ENCODE measurements around the gene PINLYP.
"Not testable (repeated sequence)": the region's sequence is repeated elsewhere in the genome, so short reads cannot be mapped to it uniquely, and the experiment has no call there.

Gene PINLYP

GRCh38 chr19:43596842-43597461, 21.4 kb downstream of the PINLYP start:
- Histone ChIP-seq H3K79me2 (ENCODE audit: insufficient read depth, low read depth) (peaks cover 35% of the 10 kb centered on the region), H3K4me3 (IDR thresholded peaks at IDR 0.05; ENCODE audit: insufficient read depth, low read depth, low read length) (peak overlapping the region; percentile 56), H3K4me2 (peak overlapping the region; percentile 89), H2AFZ (ENCODE audit: low read depth) (peak overlapping the region; percentile 81), H3K36me3 (ENCODE audit: insufficient read depth) (no peaks in the 10 kb centered on the region), H3K27ac (peak overlapping the region; percentile 93), H3K27me3 (ENCODE audit: insufficient read depth, low read depth) (no peaks in the 10 kb centered on the region), H4K20me1 (ENCODE audit: insufficient read depth) (no peaks in the 10 kb centered on the region), H3K4me1 (ENCODE audit: low read depth, poor library complexity, severe bottlenecking) (peaks cover 14% of the 10 kb centered on the region), H3K9ac (peak overlapping the region; percentile 95)
- TF ChIP-seq, protein P1, sequence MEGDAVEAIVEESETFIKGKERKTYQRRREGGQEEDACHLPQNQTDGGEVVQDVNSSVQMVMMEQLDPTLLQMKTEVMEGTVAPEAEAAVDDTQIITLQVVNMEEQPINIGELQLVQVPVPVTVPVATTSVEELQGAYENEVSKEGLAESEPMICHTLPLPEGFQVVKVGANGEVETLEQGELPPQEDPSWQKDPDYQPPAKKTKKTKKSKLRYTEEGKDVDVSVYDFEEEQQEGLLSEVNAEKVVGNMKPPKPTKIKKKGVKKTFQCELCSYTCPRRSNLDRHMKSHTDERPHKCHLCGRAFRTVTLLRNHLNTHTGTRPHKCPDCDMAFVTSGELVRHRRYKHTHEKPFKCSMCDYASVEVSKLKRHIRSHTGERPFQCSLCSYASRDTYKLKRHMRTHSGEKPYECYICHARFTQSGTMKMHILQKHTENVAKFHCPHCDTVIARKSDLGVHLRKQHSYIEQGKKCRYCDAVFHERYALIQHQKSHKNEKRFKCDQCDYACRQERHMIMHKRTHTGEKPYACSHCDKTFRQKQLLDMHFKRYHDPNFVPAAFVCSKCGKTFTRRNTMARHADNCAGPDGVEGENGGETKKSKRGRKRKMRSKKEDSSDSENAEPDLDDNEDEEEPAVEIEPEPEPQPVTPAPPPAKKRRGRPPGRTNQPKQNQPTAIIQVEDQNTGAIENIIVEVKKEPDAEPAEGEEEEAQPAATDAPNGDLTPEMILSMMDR (conservative IDR thresholded peaks at IDR 0.05; ENCODE audit: low read depth, low read length) = no peak

GRCh38 chr19:43597876-43598275, 22.3 kb downstream of the PINLYP start:
- peaks cover 14% of the 10 kb centered on the region for H3K4me1 ChIP-seq (ENCODE audit: low read depth, poor library complexity, severe bottlenecking)
- H3K9ac ChIP-seq = no peak overlapping the region
- H3K36me3 ChIP-seq (ENCODE audit: insufficient read depth) = no peaks in the 10 kb centered on the region
- peak overlapping the region; percentile 89 for H3K4me2 ChIP-seq
- no peak overlapping the region for H3K27ac ChIP-seq
- TF ChIP-seq, protein P1 (conservative IDR thresholded peaks at IDR 0.05; ENCODE audit: low read depth, low read length) = no peak
- no peaks in the 10 kb centered on the region for H3K27me3 ChIP-seq (ENCODE audit: insufficient read depth, low read depth)
- H4K20me1 ChIP-seq (ENCODE audit: insufficient read depth) = no peaks in the 10 kb centered on the region
- H2AFZ ChIP-seq (ENCODE audit: low read depth) = no peak overlapping the region
- peaks cover 35% of the 10 kb centered on the region for H3K79me2 ChIP-seq (ENCODE audit: insufficient read depth, low read depth)
- no peak overlapping the region for H3K4me3 ChIP-seq (IDR thresholded peaks at IDR 0.05; ENCODE audit: insufficient read depth, low read depth, low read length)

GRCh38 chr19:43598445-43599240, 23.0 kb downstream of the PINLYP start:
- Histone ChIP-seq H3K36me3 (ENCODE audit: insufficient read depth) (no peaks in the 10 kb centered on the region), H3K27ac (no peak overlapping the region), H3K79me2 (ENCODE audit: insufficient read depth, low read depth) (peaks cover 35% of the 10 kb centered on the region), H3K4me1 (ENCODE audit: low read depth, poor library complexity, severe bottlenecking) (peaks cover 14% of the 10 kb centered on the region), H2AFZ (ENCODE audit: low read depth) (no peak overlapping the region), H3K4me3 (IDR thresholded peaks at IDR 0.05; ENCODE audit: insufficient read depth, low read depth, low read length) (no peak overlapping the region), H3K27me3 (ENCODE audit: insufficient read depth, low read depth) (no peaks in the 10 kb centered on the region), H3K9ac (no peak overlapping the region), H4K20me1 (ENCODE audit: insufficient read depth) (no peaks in the 10 kb centered on the region), H3K4me2 (peak overlapping the region; percentile 89; the same call in 1 of the 2 replicates)
- TF ChIP-seq, protein P1 (conservative IDR thresholded peaks at IDR 0.05; ENCODE audit: low read depth, low read length) = no peak

GRCh38 chr19:43599635-43600295, 24.2 kb downstream of the PINLYP start:
- H3K9ac ChIP-seq = no peak overlapping the region
- H4K20me1 ChIP-seq (ENCODE audit: insufficient read depth) = no peaks in the 10 kb centered on the region
- H3K4me2 ChIP-seq = no peak overlapping the region
- no peak overlapping the region for H3K27ac ChIP-seq
- H2AFZ ChIP-seq (ENCODE audit: low read depth) = no peak overlapping the region
- peaks cover 25% of the 10 kb centered on the region for H3K79me2 ChIP-seq (ENCODE audit: insufficient read depth, low read depth)
- TF ChIP-seq, protein P1 (conservative IDR thresholded peaks at IDR 0.05; ENCODE audit: low read depth, low read length) = no peak
- H3K27me3 ChIP-seq (ENCODE audit: insufficient read depth, low read depth) = no peaks in the 10 kb centered on the region
- no peaks in the 10 kb centered on the region for H3K36me3 ChIP-seq (ENCODE audit: insufficient read depth)
- no peak overlapping the region for H3K4me3 ChIP-seq (IDR thresholded peaks at IDR 0.05; ENCODE audit: insufficient read depth, low read depth, low read length)
- peaks cover 9% of the 10 kb centered on the region for H3K4me1 ChIP-seq (ENCODE audit: low read depth, poor library complexity, severe bottlenecking)

- H3K27ac ChIP-seq; H3K36me3 ChIP-seq (ENCODE audit: insufficient read depth): not testable (repeated sequence)
Observed at GRCh38 chr19:43600326-43600725, 24.7 kb downstream of the PINLYP start.

More at GRCh38 chr19:43600326-43600725, 24.7 kb downstream of the PINLYP start:
- peaks cover 23% of the 10 kb centered on the region for H3K79me2 ChIP-seq (ENCODE audit: insufficient read depth, low read depth)
- H4K20me1 ChIP-seq (ENCODE audit: insufficient read depth); H3K4me2 ChIP-seq; H3K4me3 ChIP-seq (IDR thresholded peaks at IDR 0.05; ENCODE audit: insufficient read depth, low read depth, low read length); H3K9ac ChIP-seq; H3K27me3 ChIP-seq (ENCODE audit: insufficient read depth, low read depth); H3K4me1 ChIP-seq (ENCODE audit: low read depth, poor library complexity, severe bottlenecking); H2AFZ ChIP-seq (ENCODE audit: low read depth): not testable (repeated sequence)

Data from KMS-11 (cell line).